GM12875 (cell line): ENCODE data around the gene XRN1.

Experiments
- H3K4me3 ChIP-seq: one replicate; pipeline ENCODE4 v1.5.1; 2011; ENCODE audit warnings: low read depth, low read length, control low read depth
- CTCF ChIP-seq: IDR thresholded peaks from 2 replicates; pipeline ENCODE4 v1.5.1; 2011; ENCODE audit warnings: low read depth, mild to moderate bottlenecking, control low read depth, inconsistent platforms, low read length, moderate library complexity, borderline replicate concordance; ENCODE audit not compliant: insufficient read depth

Gene XRN1

GRCh38 chr3:142276781-142277180 is 171.1 kb downstream of the XRN1 start:
- H3K4me3 ChIP-seq = no peak overlapping the region
- no peak for TF ChIP-seq CTCF

- no peak for TF ChIP-seq CTCF
- H3K4me3 ChIP-seq = no peak overlapping the region
Measured at GRCh38 chr3:142275856-142276255, 172.0 kb downstream of the XRN1 start.

GRCh38 chr3:142274908-142275307 is 172.9 kb downstream of the XRN1 start:
- no peak for TF ChIP-seq CTCF
- H3K4me3 ChIP-seq = no peak overlapping the region

- H3K4me3 ChIP-seq = no peak overlapping the region
- no peak for TF ChIP-seq CTCF
Measured at GRCh38 chr3:142273501-142273900, 174.3 kb downstream of the XRN1 start.

- TF ChIP-seq CTCF = no peak
- H3K4me3 ChIP-seq = no peak overlapping the region
Measured at GRCh38 chr3:142272200-142272891, 175.5 kb downstream of the XRN1 start.

- no peak for TF ChIP-seq CTCF
- no peak overlapping the region for H3K4me3 ChIP-seq
Measured at GRCh38 chr3:142270407-142270806, 177.4 kb downstream of the XRN1 start.

GRCh38 chr3:142269767-142270166 is 178.1 kb downstream of the XRN1 start:
- no peak for TF ChIP-seq CTCF
- no peak overlapping the region for H3K4me3 ChIP-seq
